ENCODE measurements around the gene SFMBT2.
"Not testable (repeated sequence)": the region's sequence is repeated elsewhere in the genome, so short reads cannot be mapped to it uniquely, and the experiment has no call there.

SFMBT2 gene

GRCh38 chr10:7231509-7232414 lies 179.1 kb downstream of the SFMBT2 start:
- Histone ChIP-seq H3K4me1 (ENCODE audit: control insufficient read depth, low read depth, low read length) (no peaks in the 10 kb centered on the region), H3K27me3 (ENCODE audit: control insufficient read depth, insufficient read depth, low read length) (no peaks in the 10 kb centered on the region), H3K36me3 (ENCODE audit: control insufficient read depth, low read depth, low read length) (no peaks in the 10 kb centered on the region), H3K27ac (ENCODE audit: low read length) (no peak overlapping the region), H3K9me3 (ENCODE audit: control insufficient read depth, low read depth, low read length) (no peaks in the 10 kb centered on the region), H3K4me3 (ENCODE audit: low read length) (no peak overlapping the region), H3K9ac (ENCODE audit: low read length) (no peak overlapping the region)

- H3K9me3 ChIP-seq (ENCODE audit: control insufficient read depth, low read depth, low read length), result no peaks in the 10 kb centered on the region
- no peak overlapping the region for H3K27ac ChIP-seq (ENCODE audit: low read length)
- no peaks in the 10 kb centered on the region for H3K36me3 ChIP-seq (ENCODE audit: control insufficient read depth, low read depth, low read length)
These were observed 179.9 kb downstream of the SFMBT2 start for GRCh38 chr10:7230951-7231350.

GRCh38 chr10:7230036-7230435 lies 180.8 kb downstream of the SFMBT2 start:
- Histone ChIP-seq H3K27me3 (ENCODE audit: control insufficient read depth, insufficient read depth, low read length) (no peaks in the 10 kb centered on the region), H3K4me3 (ENCODE audit: low read length) (no peak overlapping the region), H3K4me1 (ENCODE audit: control insufficient read depth, low read depth, low read length) (no peaks in the 10 kb centered on the region), H3K27ac (ENCODE audit: low read length) (no peak overlapping the region), H3K36me3 (ENCODE audit: control insufficient read depth, low read depth, low read length) (no peaks in the 10 kb centered on the region), H3K9ac (ENCODE audit: low read length) (no peak overlapping the region), H3K9me3 (ENCODE audit: control insufficient read depth, low read depth, low read length) (no peaks in the 10 kb centered on the region)

More at GRCh38 chr10:7230951-7231350, 179.9 kb downstream of the SFMBT2 start:
- H3K27me3 ChIP-seq (ENCODE audit: control insufficient read depth, insufficient read depth, low read length), result no peaks in the 10 kb centered on the region
- H3K9ac ChIP-seq (ENCODE audit: low read length), result no peak overlapping the region
- H3K4me3 ChIP-seq (ENCODE audit: low read length), result no peak overlapping the region
- no peaks in the 10 kb centered on the region for H3K4me1 ChIP-seq (ENCODE audit: control insufficient read depth, low read depth, low read length)

- no peaks in the 10 kb centered on the region for H3K27me3 ChIP-seq (ENCODE audit: control insufficient read depth, insufficient read depth, low read length)
- H3K36me3 ChIP-seq (ENCODE audit: control insufficient read depth, low read depth, low read length), result no peaks in the 10 kb centered on the region
- H3K27ac ChIP-seq (ENCODE audit: low read length), result no peak overlapping the region
- H3K4me3 ChIP-seq (ENCODE audit: low read length), result no peak overlapping the region
- H3K9ac ChIP-seq (ENCODE audit: low read length), result no peak overlapping the region
- no peaks in the 10 kb centered on the region for H3K4me1 ChIP-seq (ENCODE audit: control insufficient read depth, low read depth, low read length)
- peaks cover 4% of the 10 kb centered on the region for H3K9me3 ChIP-seq (ENCODE audit: control insufficient read depth, low read depth, low read length)
These were observed 185.7 kb downstream of the SFMBT2 start for GRCh38 chr10:7225133-7225532.

- H3K36me3 ChIP-seq (ENCODE audit: control insufficient read depth, low read depth, low read length), result no peaks in the 10 kb centered on the region
- H3K4me1 ChIP-seq (ENCODE audit: control insufficient read depth, low read depth, low read length), result no peaks in the 10 kb centered on the region
- H3K9ac ChIP-seq (ENCODE audit: low read length), result no peak overlapping the region
These were observed 191.9 kb downstream of the SFMBT2 start for GRCh38 chr10:7218968-7219367.

GRCh38 chr10:7212696-7213095 lies 198.1 kb downstream of the SFMBT2 start:
- not testable (repeated sequence) for H3K27me3 ChIP-seq (ENCODE audit: control insufficient read depth, insufficient read depth, low read length); H3K9ac ChIP-seq (ENCODE audit: low read length); H3K36me3 ChIP-seq (ENCODE audit: control insufficient read depth, low read depth, low read length); H3K9me3 ChIP-seq (ENCODE audit: control insufficient read depth, low read depth, low read length); H3K4me3 ChIP-seq (ENCODE audit: low read length); H3K27ac ChIP-seq (ENCODE audit: low read length)
- peaks cover 11% of the 10 kb centered on the region for H3K4me1 ChIP-seq (ENCODE audit: control insufficient read depth, low read depth, low read length)

More at GRCh38 chr10:7218968-7219367, 191.9 kb downstream of the SFMBT2 start:
- Histone ChIP-seq H3K9me3 (ENCODE audit: control insufficient read depth, low read depth, low read length) (peaks cover 3% of the 10 kb centered on the region), H3K27ac (ENCODE audit: low read length) (no peak overlapping the region), H3K27me3 (ENCODE audit: control insufficient read depth, insufficient read depth, low read length) (no peaks in the 10 kb centered on the region), H3K4me3 (ENCODE audit: low read length) (no peak overlapping the region)

- H3K36me3 ChIP-seq (ENCODE audit: control insufficient read depth, low read depth, low read length), result no peaks in the 10 kb centered on the region
- H3K27me3 ChIP-seq (ENCODE audit: control insufficient read depth, insufficient read depth, low read length), result no peaks in the 10 kb centered on the region
- no peak overlapping the region for H3K9ac ChIP-seq (ENCODE audit: low read length)
- H3K4me3 ChIP-seq (ENCODE audit: low read length), result no peak overlapping the region
- H3K9me3 ChIP-seq (ENCODE audit: control insufficient read depth, low read depth, low read length), result no peaks in the 10 kb centered on the region
- no peak overlapping the region for H3K27ac ChIP-seq (ENCODE audit: low read length)
- H3K4me1 ChIP-seq (ENCODE audit: control insufficient read depth, low read depth, low read length), result peaks cover 11% of the 10 kb centered on the region
These were observed 198.8 kb downstream of the SFMBT2 start for GRCh38 chr10:7211857-7212577.

- Histone ChIP-seq H3K27me3 (ENCODE audit: control insufficient read depth, insufficient read depth, low read length) (no peaks in the 10 kb centered on the region), H3K36me3 (ENCODE audit: control insufficient read depth, low read depth, low read length) (no peaks in the 10 kb centered on the region), H3K9ac (ENCODE audit: low read length) (no peak overlapping the region), H3K4me3 (ENCODE audit: low read length) (no peak overlapping the region), H3K9me3 (ENCODE audit: control insufficient read depth, low read depth, low read length) (no peaks in the 10 kb centered on the region), H3K27ac (ENCODE audit: low read length) (no peak overlapping the region), H3K4me1 (ENCODE audit: control insufficient read depth, low read depth, low read length) (peaks cover 11% of the 10 kb centered on the region)
These were observed 200.3 kb downstream of the SFMBT2 start for GRCh38 chr10:7210516-7210915.

GRCh38 chr10:7209458-7209857 lies 201.4 kb downstream of the SFMBT2 start:
- Histone ChIP-seq H3K4me3 (ENCODE audit: low read length) (no peak overlapping the region), H3K4me1 (ENCODE audit: control insufficient read depth, low read depth, low read length) (peaks cover 11% of the 10 kb centered on the region), H3K36me3 (ENCODE audit: control insufficient read depth, low read depth, low read length) (no peaks in the 10 kb centered on the region), H3K27ac (ENCODE audit: low read length) (no peak overlapping the region), H3K9ac (ENCODE audit: low read length) (no peak overlapping the region), H3K9me3 (ENCODE audit: control insufficient read depth, low read depth, low read length) (no peaks in the 10 kb centered on the region), H3K27me3 (ENCODE audit: control insufficient read depth, insufficient read depth, low read length) (no peaks in the 10 kb centered on the region)

GRCh38 chr10:7206412-7207100 lies 204.3 kb downstream of the SFMBT2 start:
- H3K9ac ChIP-seq (ENCODE audit: low read length), result no peak overlapping the region
- H3K27me3 ChIP-seq (ENCODE audit: control insufficient read depth, insufficient read depth, low read length), result no peaks in the 10 kb centered on the region
- H3K9me3 ChIP-seq (ENCODE audit: control insufficient read depth, low read depth, low read length), result no peaks in the 10 kb centered on the region
- no peak overlapping the region for H3K27ac ChIP-seq (ENCODE audit: low read length)
- no peak overlapping the region for H3K4me3 ChIP-seq (ENCODE audit: low read length)
- peaks cover 5% of the 10 kb centered on the region for H3K4me1 ChIP-seq (ENCODE audit: control insufficient read depth, low read depth, low read length)
- H3K36me3 ChIP-seq (ENCODE audit: control insufficient read depth, low read depth, low read length), result no peaks in the 10 kb centered on the region

GRCh38 chr10:7205656-7206055 lies 205.2 kb downstream of the SFMBT2 start:
- no peaks in the 10 kb centered on the region for H3K36me3 ChIP-seq (ENCODE audit: control insufficient read depth, low read depth, low read length)
- no peaks in the 10 kb centered on the region for H3K9me3 ChIP-seq (ENCODE audit: control insufficient read depth, low read depth, low read length)
- H3K4me1 ChIP-seq (ENCODE audit: control insufficient read depth, low read depth, low read length), result no peaks in the 10 kb centered on the region
- no peak overlapping the region for H3K27ac ChIP-seq (ENCODE audit: low read length)
- H3K4me3 ChIP-seq (ENCODE audit: low read length), result no peak overlapping the region
- H3K27me3 ChIP-seq (ENCODE audit: control insufficient read depth, insufficient read depth, low read length), result no peaks in the 10 kb centered on the region
- no peak overlapping the region for H3K9ac ChIP-seq (ENCODE audit: low read length)
